SJSA1 (cell line): ENCODE measurements around the gene SORCS3. TPM values are rescaled to one million over a fixed set of nuclear protein-coding genes. Genes with fewer than 3 reads are reported as not detected.
A peak's percentile ranks its signal among the peaks of the same experiment; 100 is the strongest.

Experiments
- DNase-seq, 2 experiments: peaks; one replicate each; pipeline ENCODE4 v3.0.0-alpha.2; 2015 to 2020; ENCODE audit warnings: low spot score in 2 of 2, low read depth in 1 of 2
- H3K27ac ChIP-seq: fragments of 250-450 bp; sonication (Bioruptor Pico); 2 replicates; pipeline ENCODE4 v1.5.1; 2020; ENCODE audit warnings: mild to moderate bottlenecking, moderate library complexity
- H3K27me3 ChIP-seq: fragments of 250-450 bp; sonication (Bioruptor Pico); replicated peaks from 2 replicates; pipeline ENCODE4 v1.5.1; 2020; ENCODE audit warnings: mild to moderate bottlenecking, moderate library complexity
- H3K36me3 ChIP-seq: fragments of 250-450 bp; sonication (Bioruptor Pico); 2 replicates; pipeline ENCODE4 v1.5.1; 2020; ENCODE audit warnings: mild to moderate bottlenecking
- H3K4me1 ChIP-seq: fragments of 250-450 bp; sonication (Bioruptor Pico); replicated peaks from 2 replicates; pipeline ENCODE4 v1.6.1; 2021; ENCODE audit warnings: mild to moderate bottlenecking
- H3K4me3 ChIP-seq: fragments of 250-450 bp; sonication (Bioruptor Pico); 2 replicates; pipeline ENCODE4 v1.5.1; 2020; ENCODE audit warnings: mild to moderate bottlenecking
- H3K9me3 ChIP-seq: fragments of 250-450 bp; sonication (Bioruptor Pico); replicated peaks from 2 replicates; pipeline ENCODE4 v1.5.1; 2020; ENCODE audit warnings: mild to moderate bottlenecking
- total RNA-seq: library from RNA; depleted of rRNA; stranded (reverse); fragments of >200 nt; shearing (Covaris generic); gene quantifications from 2 replicates; pipeline ENCODE4 v1.2.3, GENCODE V29; 2014

SORCS3 gene
- total RNA-seq, 1 experiment from 2014 or later, result not detected

DNA sequence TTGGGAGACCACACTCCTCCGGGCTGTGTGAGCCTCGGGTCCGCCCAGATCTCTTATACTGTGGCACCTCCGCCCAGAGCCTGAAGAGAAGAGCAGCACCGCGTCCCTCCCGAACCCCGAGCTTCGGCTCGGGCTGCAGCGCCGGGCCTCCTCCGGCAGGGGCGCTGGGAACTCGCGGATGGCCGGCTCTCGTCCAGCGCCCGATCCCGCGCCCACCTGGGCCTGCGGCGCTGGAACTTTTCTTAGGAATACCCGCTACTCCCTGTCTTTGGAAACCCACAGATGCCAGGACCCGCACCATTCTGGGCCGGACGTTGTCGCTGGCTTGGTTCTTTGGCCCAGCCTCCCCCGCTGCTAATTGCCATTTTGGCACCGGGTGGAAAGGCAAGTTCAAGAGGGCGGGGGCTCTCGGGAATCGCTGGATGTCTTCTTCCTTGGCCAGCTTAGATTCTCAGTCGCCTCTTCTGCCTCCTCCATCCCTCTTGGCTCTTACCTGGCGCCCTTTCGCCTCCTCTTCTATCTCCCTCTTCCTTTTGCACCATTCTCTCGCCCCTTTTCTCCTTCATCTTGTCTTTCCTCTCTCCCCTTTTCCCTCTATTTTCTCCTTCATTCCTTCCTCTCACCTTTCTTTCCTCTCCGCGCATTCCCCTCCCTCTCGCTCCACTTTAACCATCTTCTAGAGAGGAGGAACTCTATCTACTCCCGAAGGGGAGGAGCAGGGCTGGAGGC, 2.1 kb upstream of the SORCS3 start:
- no peaks in the 10 kb centered on the region for H3K9me3 ChIP-seq
- no peak overlapping the region for H3K4me3 ChIP-seq
- no peaks in the 10 kb centered on the region for H3K4me1 ChIP-seq
- no peaks in the 10 kb centered on the region for H3K36me3 ChIP-seq
- no peak overlapping the region for H3K27ac ChIP-seq
- H3K27me3 ChIP-seq, result peaks cover 34% of the 10 kb centered on the region
- no peak for DNase-seq

GRCh38 chr10:104639590-104640338, 1.3 kb upstream of the SORCS3 start:
- H3K27me3 ChIP-seq, result peaks cover 34% of the 10 kb centered on the region
- no peaks in the 10 kb centered on the region for H3K36me3 ChIP-seq
- no peak overlapping the region for H3K4me3 ChIP-seq
- no peak for DNase-seq
- H3K4me1 ChIP-seq, result no peaks in the 10 kb centered on the region
- H3K9me3 ChIP-seq, result no peaks in the 10 kb centered on the region
- no peak overlapping the region for H3K27ac ChIP-seq

DNA sequence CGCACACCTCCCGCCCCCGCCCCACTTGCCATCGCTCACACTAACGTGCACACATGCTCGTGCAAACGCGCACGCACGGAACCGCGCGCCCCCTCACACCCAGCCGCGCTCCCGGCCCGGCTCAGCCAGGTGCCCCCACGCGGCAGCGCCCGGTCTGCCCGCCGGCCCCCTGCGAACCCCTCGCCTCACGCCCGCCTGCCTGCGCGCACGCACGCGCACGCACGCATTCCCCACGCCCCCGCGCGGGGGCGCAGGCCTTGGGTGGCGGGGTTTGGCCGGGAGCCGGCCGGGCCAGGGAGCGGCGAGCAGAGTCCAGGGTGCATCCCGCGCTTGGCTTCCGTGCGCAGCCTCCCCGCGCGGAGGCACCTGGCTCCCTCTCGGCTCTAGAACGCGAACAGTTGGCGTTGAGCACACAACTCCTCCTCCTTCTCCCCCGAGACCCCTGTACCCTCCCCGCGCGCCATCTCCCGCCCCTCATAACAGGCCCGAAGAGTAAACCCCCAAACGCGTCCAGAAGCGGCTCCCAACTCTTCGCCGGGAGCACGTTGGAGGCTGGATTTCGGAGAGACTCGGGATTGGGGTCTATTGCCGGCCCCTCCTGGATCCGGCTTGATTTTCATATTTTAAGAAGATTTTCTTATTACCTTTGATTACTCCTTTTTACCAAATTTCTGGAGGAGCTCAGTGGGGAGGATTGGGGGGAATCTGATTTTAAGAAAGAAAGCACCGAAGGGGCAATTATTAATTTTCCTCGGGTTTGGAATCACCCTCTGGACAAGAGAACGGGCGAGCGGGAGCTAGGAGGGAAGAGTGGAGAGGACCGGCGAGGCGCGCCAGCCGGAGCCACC, 527 bp upstream of the SORCS3 start:
- H3K4me1 ChIP-seq, result no peaks in the 10 kb centered on the region
- no peaks in the 10 kb centered on the region for H3K9me3 ChIP-seq
- no peak overlapping the region for H3K4me3 ChIP-seq
- no peak overlapping the region for H3K27ac ChIP-seq
- no peak for DNase-seq
- peaks cover 34% of the 10 kb centered on the region for H3K27me3 ChIP-seq
- H3K36me3 ChIP-seq, result no peaks in the 10 kb centered on the region

GRCh38 chr10:104641937-104642657, 1.0 kb downstream of the SORCS3 start:
- no peaks in the 10 kb centered on the region for H3K4me1 ChIP-seq
- peaks cover 34% of the 10 kb centered on the region for H3K27me3 ChIP-seq

DNA sequence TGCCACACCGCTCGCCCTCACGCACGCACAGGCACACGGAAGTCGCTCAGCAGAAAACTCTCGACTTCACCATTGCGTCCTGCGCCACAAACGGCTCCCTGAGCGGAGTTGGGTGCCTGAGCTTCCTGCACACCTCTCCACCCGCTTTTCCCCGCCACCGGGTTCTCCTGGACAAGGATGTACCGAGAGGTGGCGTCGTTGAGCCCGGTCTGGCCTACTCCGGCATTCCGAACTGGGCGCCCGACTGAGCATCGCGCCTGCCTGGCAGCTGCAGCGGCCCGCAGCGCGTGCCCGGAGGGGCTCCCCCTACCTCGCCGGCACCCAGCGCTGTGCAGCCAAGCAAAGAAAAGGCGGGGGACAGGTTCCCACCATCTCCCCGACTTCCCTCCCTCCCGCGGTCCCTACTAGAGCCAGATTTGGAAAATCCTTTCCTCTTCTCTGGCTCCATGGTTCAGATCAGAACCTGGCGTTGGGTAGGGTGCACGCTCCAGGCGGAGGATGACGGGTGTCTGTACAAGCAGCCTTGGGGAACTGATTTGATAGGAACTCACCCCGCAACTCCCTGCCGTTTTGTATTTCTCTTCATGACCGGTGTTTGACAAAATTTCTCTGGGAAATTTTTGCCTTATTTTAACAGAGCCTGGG, 1.7 kb downstream of the SORCS3 start:
- peak in 1 of 2 experiments; percentile 49 for DNase-seq
- no peaks in the 10 kb centered on the region for H3K4me1 ChIP-seq
- H3K4me3 ChIP-seq, result no peak overlapping the region
- H3K36me3 ChIP-seq, result no peaks in the 10 kb centered on the region
- H3K9me3 ChIP-seq, result no peaks in the 10 kb centered on the region
- no peak overlapping the region for H3K27ac ChIP-seq
- peaks cover 34% of the 10 kb centered on the region for H3K27me3 ChIP-seq

More at GRCh38 chr10:104641937-104642657, 1.0 kb downstream of the SORCS3 start:
- Histone ChIP-seq H3K36me3 (no peaks in the 10 kb centered on the region), H3K9me3 (no peaks in the 10 kb centered on the region), H3K27ac (no peak overlapping the region), H3K4me3 (no peak overlapping the region)
- DNase-seq, result no peak

GRCh38 chr10:104643303-104643663, 2.2 kb downstream of the SORCS3 start:
- H3K4me1 ChIP-seq, result no peaks in the 10 kb centered on the region
- no peaks in the 10 kb centered on the region for H3K36me3 ChIP-seq
- H3K27ac ChIP-seq, result no peak overlapping the region
- H3K27me3 ChIP-seq, result peaks cover 34% of the 10 kb centered on the region
- no peaks in the 10 kb centered on the region for H3K9me3 ChIP-seq
- H3K4me3 ChIP-seq, result no peak overlapping the region
- no peak for DNase-seq

DNA sequence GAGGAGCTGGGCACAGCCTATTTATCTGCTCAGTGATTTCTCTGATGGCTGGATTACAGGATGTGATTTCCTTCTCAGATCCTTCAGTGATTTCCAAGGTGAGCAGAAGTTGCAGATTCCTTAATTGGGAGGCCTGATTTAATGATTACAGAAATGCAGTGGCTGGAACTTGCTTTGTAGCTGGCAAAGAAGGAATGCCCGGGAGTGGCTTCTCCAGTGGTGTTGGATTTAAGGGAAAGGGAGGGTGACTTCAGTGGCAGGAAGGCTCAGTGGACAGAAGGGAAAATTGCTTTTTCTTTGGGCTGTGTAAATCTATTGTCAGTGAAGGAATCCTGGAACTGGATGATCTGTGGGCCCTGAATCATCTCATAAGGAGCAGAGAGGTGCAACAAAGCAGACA, 5.1 kb downstream of the SORCS3 start:
- no peak overlapping the region for H3K4me3 ChIP-seq
- H3K9me3 ChIP-seq, result no peaks in the 10 kb centered on the region
- peaks cover 10% of the 10 kb centered on the region for H3K27me3 ChIP-seq
- H3K36me3 ChIP-seq, result no peaks in the 10 kb centered on the region
- no peaks in the 10 kb centered on the region for H3K4me1 ChIP-seq
- no peak for DNase-seq
- no peak overlapping the region for H3K27ac ChIP-seq

DNA sequence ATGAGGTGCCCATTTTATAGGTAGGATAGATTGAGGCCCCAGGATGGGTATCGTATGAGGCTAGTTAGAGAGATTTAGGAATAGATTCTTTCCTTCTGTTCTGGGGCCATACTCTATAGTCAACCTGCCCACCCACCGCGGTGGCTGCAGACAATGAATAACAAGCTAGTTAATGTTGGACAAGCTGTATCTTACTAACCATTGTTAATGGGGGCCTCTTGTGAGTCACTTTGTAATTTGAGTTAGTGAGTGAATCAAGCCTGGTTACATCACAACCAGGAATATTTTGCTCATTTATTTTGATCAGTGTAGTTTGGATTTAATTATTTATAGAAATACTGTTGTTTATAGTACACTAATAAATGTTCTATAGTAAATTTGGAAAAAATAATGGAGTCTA, 7.3 kb downstream of the SORCS3 start:
- Histone ChIP-seq H3K27me3 (no peaks in the 10 kb centered on the region; the same call in 1 of the 2 replicates), H3K36me3 (no peaks in the 10 kb centered on the region), H3K4me3 (no peak overlapping the region), H3K27ac (no peak overlapping the region), H3K9me3 (no peaks in the 10 kb centered on the region), H3K4me1 (no peaks in the 10 kb centered on the region)
- no peak for DNase-seq

DNA sequence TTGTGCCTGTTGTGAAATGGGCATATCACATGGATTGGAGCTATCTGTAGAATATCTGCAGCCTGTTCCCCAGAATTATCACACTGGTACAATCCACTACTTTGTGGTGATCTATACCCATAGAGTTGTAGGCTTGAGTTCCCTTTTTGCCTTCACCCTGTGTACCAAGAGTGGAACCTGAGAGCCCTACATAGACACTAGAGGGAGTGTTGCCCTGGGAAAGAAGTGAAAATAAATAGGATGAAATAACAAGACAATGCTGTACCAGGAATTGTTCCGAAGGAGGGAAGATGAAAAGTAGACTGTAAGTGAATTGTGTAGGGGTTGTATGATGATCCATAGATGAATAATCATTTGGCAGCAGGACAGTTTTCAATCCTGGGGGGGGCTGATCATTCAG, 9.0 kb downstream of the SORCS3 start:
- Histone ChIP-seq H3K27ac (no peak overlapping the region), H3K4me1 (no peaks in the 10 kb centered on the region), H3K27me3 (no peaks in the 10 kb centered on the region), H3K9me3 (no peaks in the 10 kb centered on the region), H3K36me3 (no peaks in the 10 kb centered on the region), H3K4me3 (no peak overlapping the region)
- DNase-seq, result no peak

DNA sequence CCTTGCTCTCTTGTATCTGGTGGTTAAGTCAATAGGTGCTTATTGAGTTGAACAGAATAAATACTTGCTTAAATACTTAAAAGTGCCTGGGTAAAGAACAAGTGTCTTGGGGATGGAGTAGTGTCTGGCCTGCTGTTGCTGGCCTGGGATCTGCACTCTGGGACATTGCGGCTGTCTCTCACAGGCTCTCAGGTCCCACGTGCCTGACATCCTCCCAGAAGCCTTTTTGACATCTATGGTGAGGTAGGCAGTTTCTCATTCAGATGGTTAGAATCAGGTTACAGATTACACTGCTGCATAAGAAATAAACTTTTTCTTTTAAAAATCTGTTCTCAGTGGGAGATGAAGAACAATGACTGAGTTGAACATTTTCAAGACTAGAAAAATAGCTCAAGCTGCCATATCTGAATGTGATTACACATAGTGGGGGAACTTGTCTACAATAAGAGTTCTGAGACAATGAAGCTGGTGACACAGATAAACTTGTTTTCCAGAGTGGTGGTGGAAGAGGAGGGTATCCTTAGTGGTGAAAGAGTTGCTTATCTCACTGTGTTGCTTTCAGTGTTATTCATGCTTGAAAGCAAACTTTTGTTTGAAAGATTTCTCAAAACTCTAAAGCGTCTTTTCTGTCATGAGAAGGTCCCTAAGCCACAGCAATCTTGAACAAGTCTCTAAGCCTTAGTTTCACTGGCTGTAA, 9.7 kb downstream of the SORCS3 start:
- DNase-seq, result no peak
- H3K27me3 ChIP-seq, result no peaks in the 10 kb centered on the region
- H3K4me1 ChIP-seq, result no peaks in the 10 kb centered on the region
- H3K9me3 ChIP-seq, result no peaks in the 10 kb centered on the region
- no peak overlapping the region for H3K27ac ChIP-seq
- H3K36me3 ChIP-seq, result no peaks in the 10 kb centered on the region
- H3K4me3 ChIP-seq, result no peak overlapping the region

- H3K36me3 ChIP-seq, result no peaks in the 10 kb centered on the region
- H3K27me3 ChIP-seq, result no peaks in the 10 kb centered on the region
- H3K4me3 ChIP-seq, result no peak overlapping the region
- no peaks in the 10 kb centered on the region for H3K4me1 ChIP-seq
- H3K27ac ChIP-seq, result no peak overlapping the region
- H3K9me3 ChIP-seq, result no peaks in the 10 kb centered on the region
- DNase-seq, result no peak
Observed at GRCh38 chr10:104657036-104657435, 15.9 kb downstream of the SORCS3 start.

- Histone ChIP-seq H3K4me1 (no peaks in the 10 kb centered on the region), H3K27me3 (no peaks in the 10 kb centered on the region), H3K9me3 (no peaks in the 10 kb centered on the region), H3K4me3 (no peak overlapping the region), H3K27ac (no peak overlapping the region), H3K36me3 (no peaks in the 10 kb centered on the region)
- DNase-seq, result no peak
Observed at GRCh38 chr10:104657457-104657856, 16.4 kb downstream of the SORCS3 start.
